Fibroblast of lung (primary cell): ENCODE data around the gene SAPCD2. TPM values are rescaled to one million over a fixed set of nuclear protein-coding genes. Genes with fewer than 3 reads are reported as not detected.

Source experiments
- DNase-seq, 2 donors: peaks; one replicate each; pipeline versions ENCODE4 v3.0.0 to v3.0.0-alpha.2; 2010; ENCODE audit warnings: low read depth in 2 of 2
- H2AFZ ChIP-seq: 2 replicates; pipeline ENCODE4 v1.5.1; 2012; ENCODE audit warnings: low read length, control low read depth, inconsistent platforms
- H3K27ac ChIP-seq: 2 replicates; pipeline ENCODE4 v1.5.1; 2011; ENCODE audit warnings: low read length, control low read depth; ENCODE audit not compliant: insufficient read depth
- H3K27me3 ChIP-seq: 2 replicates; pipeline ENCODE4 v1.5.1; 2011; ENCODE audit warnings: mild to moderate bottlenecking, low read length; ENCODE audit not compliant: control insufficient read depth, insufficient read depth
- H3K36me3 ChIP-seq: 2 replicates; pipeline ENCODE4 v1.5.1; 2011; ENCODE audit warnings: low read length; ENCODE audit not compliant: control insufficient read depth, insufficient read depth
- H3K4me1 ChIP-seq: 2 replicates; pipeline ENCODE4 v1.5.1; 2011; ENCODE audit warnings: low read length; ENCODE audit not compliant: control insufficient read depth, insufficient read depth; ENCODE audit errors: extremely low read depth
- H3K4me2 ChIP-seq: 2 replicates; pipeline ENCODE4 v1.5.1; 2011; ENCODE audit warnings: low read length, control low read depth; ENCODE audit not compliant: insufficient read depth; ENCODE audit errors: extremely low read depth
- H3K4me3 ChIP-seq, 4 experiments: fragments of 200-600 bp in 1 of 4; sonication (generic) in 1 of 4; replicated peaks in 1 of 4; 2 replicates each; pipeline ENCODE4 v1.5.1; 2011 to 2016; ENCODE audit warnings: low read length in 4 of 4, low read depth in 3 of 4, mild to moderate bottlenecking in 3 of 4, control low read depth in 2 of 4, inconsistent platforms in 1 of 4, mixed read lengths in 1 of 4; ENCODE audit not compliant: insufficient read depth in 1 of 4; ENCODE audit errors: control extremely low read depth in 1 of 4
- H3K79me2 ChIP-seq: 2 replicates; pipeline ENCODE4 v1.5.1; 2012; ENCODE audit warnings: mild to moderate bottlenecking, low read length, inconsistent platforms; ENCODE audit not compliant: control insufficient read depth, insufficient read depth
- H3K9ac ChIP-seq: 2 replicates; pipeline ENCODE4 v1.5.1; 2011; ENCODE audit warnings: mild to moderate bottlenecking, low read length, control low read depth; ENCODE audit not compliant: insufficient read depth
- H3K9me3 ChIP-seq: 2 replicates; pipeline ENCODE4 v1.5.1; 2012; ENCODE audit warnings: low read depth, low read length; ENCODE audit not compliant: control insufficient read depth, insufficient read depth
- H4K20me1 ChIP-seq: 2 replicates; pipeline ENCODE4 v1.5.1; 2011; ENCODE audit warnings: low read length; ENCODE audit not compliant: control insufficient read depth, insufficient read depth; ENCODE audit errors: extremely low read depth
- EZH2 ChIP-seq: IDR thresholded peaks from 2 replicates; pipeline ENCODE4 v1.5.1; 2012; ENCODE audit warnings: low read length, control low read depth, mild to moderate bottlenecking; ENCODE audit errors: missing control alignments
- polyA plus RNA-seq, 2 donors: library from polyadenylated mRNA; depleted of rRNA in 1 of 2; stranded (reverse) in 1 of 2; unstranded in 1 of 2; fragments of >200 nt; gene quantifications; 2 replicates each; pipeline ENCODE4 v1.2.1, GENCODE V29; 2011 to 2012; ENCODE audit warnings: missing spikeins in 1 of 2
- total RNA-seq: library from RNA; depleted of rRNA; stranded (reverse); fragments of >200 nt; gene quantifications from 2 replicates; pipeline ENCODE4 v1.2.1, GENCODE V29; 2014
- TF ChIP-seq, protein P1 (sequence below), 2 donors: IDR thresholded peaks in 1 of 2; conservative IDR thresholded peaks in 1 of 2; 1 replicate in 1 of 2; 2 replicates in 1 of 2; pipeline ENCODE4 v1.5.1; 2011 to 2012; ENCODE audit warnings: low read length in 2 of 2, control low read depth in 1 of 2, inconsistent platforms in 1 of 2, low read depth in 1 of 2, mild to moderate bottlenecking in 1 of 2

The SAPCD2 gene
- total and polyA plus RNA-seq, 2 donors (not counting 1 experiment from before 2014, with no cell fraction given): 0.85 to 2.8 TPM

DNA sequence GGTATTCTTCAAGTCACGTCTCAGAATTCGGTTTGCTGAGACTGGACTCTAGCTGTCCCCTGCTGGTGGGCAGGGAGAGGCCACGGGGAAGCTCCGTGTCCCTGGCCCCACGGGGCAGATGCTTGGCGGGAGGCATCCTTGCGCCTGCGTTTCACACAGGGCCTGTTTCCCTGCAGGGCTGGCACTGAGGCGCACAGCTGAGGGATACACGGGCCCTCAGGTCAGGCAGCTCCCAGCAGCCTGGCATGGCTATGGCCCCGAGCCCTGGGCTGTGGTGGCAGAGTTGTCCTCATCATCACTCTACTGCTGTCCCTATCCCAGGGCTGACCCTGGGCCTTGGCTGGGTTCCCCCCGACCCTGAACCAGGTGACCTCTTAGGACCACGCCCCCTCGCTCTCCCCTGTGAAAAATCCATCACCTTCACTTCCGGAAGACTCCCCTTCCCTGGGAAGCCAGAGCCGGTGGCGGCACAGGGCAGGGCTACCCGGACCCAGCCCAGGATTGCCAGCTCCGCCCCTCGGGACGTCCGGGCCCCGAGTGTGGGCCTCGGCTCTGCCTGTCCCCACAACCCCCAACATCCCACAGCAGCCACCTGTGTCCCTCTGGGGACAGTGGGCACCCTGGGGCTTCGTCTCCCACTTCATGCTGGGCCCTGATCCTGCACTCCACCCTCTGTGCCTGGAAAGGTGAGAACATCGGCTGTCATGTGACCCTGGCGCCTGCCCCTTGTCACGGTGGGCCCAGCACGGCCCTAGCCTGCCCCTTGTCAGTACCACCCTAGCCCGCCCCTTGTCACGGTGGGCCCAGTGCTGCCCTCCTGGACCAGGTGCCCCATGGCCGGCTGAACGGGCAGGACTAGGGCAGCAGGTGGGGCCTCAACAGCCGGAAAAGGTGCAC is 39.1 kb upstream of the SAPCD2 start:
- Histone ChIP-seq H3K4me3 (no peak overlapping the region), H3K4me2 (no peak overlapping the region), H3K36me3 (peaks cover 40% of the 10 kb centered on the region), H4K20me1 (no peaks in the 10 kb centered on the region), H3K27me3 (no peaks in the 10 kb centered on the region), H3K4me1 (no peaks in the 10 kb centered on the region), H3K27ac (no peak overlapping the region), H2AFZ (no peak overlapping the region), H3K9ac (no peak overlapping the region), H3K79me2 (no peaks in the 10 kb centered on the region), H3K9me3 (no peaks in the 10 kb centered on the region)
- TF ChIP-seq, protein P1, sequence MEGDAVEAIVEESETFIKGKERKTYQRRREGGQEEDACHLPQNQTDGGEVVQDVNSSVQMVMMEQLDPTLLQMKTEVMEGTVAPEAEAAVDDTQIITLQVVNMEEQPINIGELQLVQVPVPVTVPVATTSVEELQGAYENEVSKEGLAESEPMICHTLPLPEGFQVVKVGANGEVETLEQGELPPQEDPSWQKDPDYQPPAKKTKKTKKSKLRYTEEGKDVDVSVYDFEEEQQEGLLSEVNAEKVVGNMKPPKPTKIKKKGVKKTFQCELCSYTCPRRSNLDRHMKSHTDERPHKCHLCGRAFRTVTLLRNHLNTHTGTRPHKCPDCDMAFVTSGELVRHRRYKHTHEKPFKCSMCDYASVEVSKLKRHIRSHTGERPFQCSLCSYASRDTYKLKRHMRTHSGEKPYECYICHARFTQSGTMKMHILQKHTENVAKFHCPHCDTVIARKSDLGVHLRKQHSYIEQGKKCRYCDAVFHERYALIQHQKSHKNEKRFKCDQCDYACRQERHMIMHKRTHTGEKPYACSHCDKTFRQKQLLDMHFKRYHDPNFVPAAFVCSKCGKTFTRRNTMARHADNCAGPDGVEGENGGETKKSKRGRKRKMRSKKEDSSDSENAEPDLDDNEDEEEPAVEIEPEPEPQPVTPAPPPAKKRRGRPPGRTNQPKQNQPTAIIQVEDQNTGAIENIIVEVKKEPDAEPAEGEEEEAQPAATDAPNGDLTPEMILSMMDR (conservative IDR thresholded peaks at IDR 0.05 in 1 of 2, IDR thresholded peaks at IDR 0.05 in 1 of 2; ENCODE audit: low read depth in 1 of 2, low read length in 2 of 2): no peak
- TF ChIP-seq EZH2: no peak
- DNase-seq: no peak

DNA sequence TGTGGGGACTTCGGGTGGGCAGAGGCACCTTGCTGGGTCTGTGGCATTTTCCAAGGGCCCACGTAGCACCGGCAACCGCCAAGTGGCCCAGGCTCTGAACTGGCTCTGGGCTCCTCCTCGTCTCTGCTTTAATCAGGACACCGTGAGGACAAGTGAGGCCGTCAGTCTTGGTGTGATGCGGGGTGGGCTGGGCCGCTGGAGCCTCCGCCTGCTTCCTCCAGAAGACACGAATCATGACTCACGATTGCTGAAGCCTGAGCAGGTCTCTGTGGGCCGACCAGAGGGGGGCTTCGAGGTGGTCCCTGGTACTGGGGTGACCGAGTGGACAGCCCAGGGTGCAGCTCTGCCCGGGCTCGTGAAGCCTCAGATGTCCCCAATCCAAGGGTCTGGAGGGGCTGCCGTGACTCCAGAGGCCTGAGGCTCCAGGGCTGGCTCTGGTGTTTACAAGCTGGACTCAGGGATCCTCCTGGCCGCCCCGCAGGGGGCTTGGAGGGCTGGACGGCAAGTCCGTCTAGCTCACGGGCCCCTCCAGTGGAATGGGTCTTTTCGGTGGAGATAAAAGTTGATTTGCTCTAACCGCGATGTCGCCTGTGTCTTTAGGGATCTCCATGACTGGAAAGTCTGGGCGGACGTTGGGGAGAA is 38.4 kb upstream of the SAPCD2 start:
- H3K9ac ChIP-seq: no peak overlapping the region

DNA sequence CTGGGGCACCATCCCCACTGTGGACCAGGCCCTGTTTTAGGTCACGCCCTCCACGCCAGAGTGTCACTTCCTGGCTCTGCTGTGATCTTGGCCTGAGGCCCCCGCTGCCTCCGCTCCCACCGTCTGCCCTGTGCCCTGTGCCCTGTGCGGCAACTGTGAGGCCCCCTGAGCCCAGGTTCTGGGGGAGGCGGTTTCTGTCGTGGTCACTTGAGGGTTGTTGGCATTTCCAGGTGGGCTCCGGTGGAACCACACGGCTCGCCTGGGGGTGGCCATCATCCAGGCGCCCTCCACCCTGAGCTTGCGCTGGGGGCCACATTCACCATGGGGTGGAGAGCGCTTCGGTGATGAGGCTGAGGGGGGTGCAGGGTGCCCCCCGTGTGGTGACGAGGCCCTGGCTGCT is 37.6 kb upstream of the SAPCD2 start:
- Histone ChIP-seq H3K36me3 (peaks cover 48% of the 10 kb centered on the region), H2AFZ (no peak overlapping the region), H3K79me2 (no peaks in the 10 kb centered on the region), H3K9ac (no peak overlapping the region), H3K4me1 (no peaks in the 10 kb centered on the region), H3K27ac (no peak overlapping the region), H3K4me3 (no peak overlapping the region), H4K20me1 (no peaks in the 10 kb centered on the region), H3K9me3 (no peaks in the 10 kb centered on the region), H3K4me2 (no peak overlapping the region), H3K27me3 (no peaks in the 10 kb centered on the region)
- DNase-seq: no peak
- TF ChIP-seq, protein P1 (conservative IDR thresholded peaks at IDR 0.05 in 1 of 2, IDR thresholded peaks at IDR 0.05 in 1 of 2; ENCODE audit: low read depth in 1 of 2, low read length in 2 of 2): no peak
- no peak for TF ChIP-seq EZH2

More for the DNA sequence above, 38.4 kb upstream of the SAPCD2 start:
- TF ChIP-seq EZH2: no peak
- TF ChIP-seq, protein P1 (conservative IDR thresholded peaks at IDR 0.05 in 1 of 2, IDR thresholded peaks at IDR 0.05 in 1 of 2; ENCODE audit: low read depth in 1 of 2, low read length in 2 of 2): no peak
- H3K4me3 ChIP-seq: no peak overlapping the region
- H3K4me1 ChIP-seq: no peaks in the 10 kb centered on the region
- H3K27ac ChIP-seq: no peak overlapping the region
- no peaks in the 10 kb centered on the region for H3K79me2 ChIP-seq
- H3K4me2 ChIP-seq: no peak overlapping the region
- DNase-seq: no peak
- no peaks in the 10 kb centered on the region for H4K20me1 ChIP-seq
- no peaks in the 10 kb centered on the region for H3K27me3 ChIP-seq
- H2AFZ ChIP-seq: no peak overlapping the region
- H3K36me3 ChIP-seq: peaks cover 42% of the 10 kb centered on the region
- H3K9me3 ChIP-seq: no peaks in the 10 kb centered on the region
